ENCODE results near the gene SLC38A3.

Gene SLC38A3

GRCh38 chr3:50202353-50203112, 2.5 kb upstream of the SLC38A3 start:
- H3K27me3 ChIP-seq (replicated peaks): peaks cover 36% of the 10 kb centered on the region
- no peaks in the 10 kb centered on the region for H3K36me3 ChIP-seq (replicated peaks)
- in situ Hi-C loops (cut with HindIII; ENCODE audit: low pct_ligation_motif_present, low sequenced_read_pairs): no loop called here
- H3K27ac ChIP-seq: no peak overlapping the region
- no peak for DNase-seq
- H3K4me3 ChIP-seq (ENCODE audit: low read depth, low read length): no peak overlapping the region
- no peak for TF ChIP-seq CTCF (IDR thresholded peaks at IDR 0.05; ENCODE audit: low read depth, low read length, missing control alignments)

GRCh38 chr3:50203113-50203808, 1.8 kb upstream of the SLC38A3 start:
- H3K4me3 ChIP-seq (ENCODE audit: low read depth, low read length): no peak overlapping the region
- in situ Hi-C loops (cut with HindIII; ENCODE audit: low pct_ligation_motif_present, low sequenced_read_pairs): no loop called here
- TF ChIP-seq CTCF (IDR thresholded peaks at IDR 0.05; ENCODE audit: low read depth, low read length, missing control alignments): no peak
- no peaks in the 10 kb centered on the region for H3K36me3 ChIP-seq (replicated peaks)
- H3K27ac ChIP-seq: no peak overlapping the region
- H3K27me3 ChIP-seq (replicated peaks): peaks cover 36% of the 10 kb centered on the region
- DNase-seq: no peak

- in situ Hi-C loops (cut with HindIII; ENCODE audit: low pct_ligation_motif_present, low sequenced_read_pairs): no loop called here
- no peak overlapping the region for H3K27ac ChIP-seq
- no peak for TF ChIP-seq CTCF (IDR thresholded peaks at IDR 0.05; ENCODE audit: low read depth, low read length, missing control alignments)
- no peaks in the 10 kb centered on the region for H3K36me3 ChIP-seq (replicated peaks)
- H3K4me3 ChIP-seq (ENCODE audit: low read depth, low read length): no peak overlapping the region
- no peak for DNase-seq
- H3K27me3 ChIP-seq (replicated peaks): peaks cover 36% of the 10 kb centered on the region
These were observed 965 bp upstream of the SLC38A3 start for GRCh38 chr3:50203809-50204803.

GRCh38 chr3:50205413-50206276, 574 bp downstream of the SLC38A3 start:
- Histone ChIP-seq H3K27me3 (replicated peaks) (peaks cover 36% of the 10 kb centered on the region), H3K36me3 (replicated peaks) (no peaks in the 10 kb centered on the region), H3K27ac (no peak overlapping the region), H3K4me3 (ENCODE audit: low read depth, low read length) (peak overlapping the region; percentile 39)
- in situ Hi-C loops (cut with HindIII; ENCODE audit: low pct_ligation_motif_present, low sequenced_read_pairs): no loop called here
- DNase-seq: no peak
- no peak for TF ChIP-seq CTCF (IDR thresholded peaks at IDR 0.05; ENCODE audit: low read depth, low read length, missing control alignments)
